HFFc6 (cell line): ENCODE results near the gene EEFSEC. TPM values are rescaled to one million over a fixed set of nuclear protein-coding genes. Genes with fewer than 3 reads are reported as not detected.

Experiments
- DNase-seq: peaks from one replicate; pipeline ENCODE4 v3.0.0-alpha.2; 2018
- H3K27ac Mint-ChIP-seq: 2 replicates; pipeline ENCODE4 v1.8.0; 2020; ENCODE audit warnings: mild to moderate bottlenecking, mixed read lengths
- H3K27me3 Mint-ChIP-seq: 2 replicates; pipeline ENCODE4 v1.8.0; 2021; ENCODE audit warnings: mild to moderate bottlenecking, moderate library complexity, mixed read lengths; ENCODE audit not compliant: insufficient read depth
- H3K36me3 Mint-ChIP-seq: 2 replicates; pipeline ENCODE4 v1.8.0; 2021; ENCODE audit warnings: low read depth, mixed read lengths
- H3K4me1 Mint-ChIP-seq: 2 replicates; pipeline ENCODE4 v1.8.0; 2020; ENCODE audit warnings: low read depth, mixed read lengths
- H3K4me3 Mint-ChIP-seq: 2 replicates; pipeline ENCODE4 v1.8.0; 2020; ENCODE audit warnings: mild to moderate bottlenecking, moderate library complexity, mixed read lengths
- H3K9me3 Mint-ChIP-seq: 2 replicates; pipeline ENCODE4 v1.8.0; 2020; ENCODE audit warnings: mild to moderate bottlenecking, mixed read lengths
- total RNA-seq, 6 experiments: library from RNA; stranded (reverse); fragmentation: NEBNext Ultra II Directional; extraction: Animal tissue kit (Norgen Biotek cat#: 25700); gene quantifications; 2 replicates in 1 of 6; 3 replicates in 5 of 6; pipeline ENCODE4 v1.2.3, GENCODE V29; 2021
- TF ChIP-seq, protein P1 (sequence below): fragments of 200-600 bp; sonication (generic); IDR thresholded peaks from 2 replicates; pipeline ENCODE4 v1.5.0; 2021; ENCODE audit warnings: antibody characterized with exemption, mild to moderate bottlenecking

EEFSEC gene
- total RNA-seq, 6 experiments from 2014 or later = 8.2 to 11.6 (median 11.0) TPM

DNA sequence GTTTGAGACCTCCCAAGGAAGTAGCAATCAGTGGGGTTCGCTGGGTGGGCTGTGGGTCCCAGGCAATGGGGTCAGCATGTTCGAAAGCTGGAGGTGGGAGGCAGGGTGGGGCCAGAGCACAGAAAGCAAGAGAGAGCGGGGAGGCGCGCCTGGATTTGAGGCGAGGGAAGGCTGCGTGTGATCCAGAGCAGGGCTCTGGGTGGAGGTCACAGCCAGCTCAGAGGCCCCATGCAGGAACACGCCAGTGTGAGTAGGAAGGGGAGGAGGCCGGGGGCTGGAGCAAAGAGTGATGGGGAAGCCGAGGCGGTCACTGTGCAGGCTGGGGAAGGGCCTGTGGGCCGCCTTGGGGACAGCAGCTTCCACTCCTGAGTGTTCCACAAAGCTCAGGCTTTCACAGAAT is 304.7 kb downstream of the EEFSEC start:
- H3K4me3 Mint-ChIP-seq = no peak overlapping the region
- no peak for DNase-seq
- H3K9me3 Mint-ChIP-seq = no peaks in the 10 kb centered on the region
- no peaks in the 10 kb centered on the region; the same call in 1 of the 2 replicates for H3K36me3 Mint-ChIP-seq
- H3K4me1 Mint-ChIP-seq = no peaks in the 10 kb centered on the region
- H3K27me3 Mint-ChIP-seq = peaks cover 42% of the 10 kb centered on the region
- no peak overlapping the region for H3K27ac Mint-ChIP-seq
- TF ChIP-seq, protein P1, sequence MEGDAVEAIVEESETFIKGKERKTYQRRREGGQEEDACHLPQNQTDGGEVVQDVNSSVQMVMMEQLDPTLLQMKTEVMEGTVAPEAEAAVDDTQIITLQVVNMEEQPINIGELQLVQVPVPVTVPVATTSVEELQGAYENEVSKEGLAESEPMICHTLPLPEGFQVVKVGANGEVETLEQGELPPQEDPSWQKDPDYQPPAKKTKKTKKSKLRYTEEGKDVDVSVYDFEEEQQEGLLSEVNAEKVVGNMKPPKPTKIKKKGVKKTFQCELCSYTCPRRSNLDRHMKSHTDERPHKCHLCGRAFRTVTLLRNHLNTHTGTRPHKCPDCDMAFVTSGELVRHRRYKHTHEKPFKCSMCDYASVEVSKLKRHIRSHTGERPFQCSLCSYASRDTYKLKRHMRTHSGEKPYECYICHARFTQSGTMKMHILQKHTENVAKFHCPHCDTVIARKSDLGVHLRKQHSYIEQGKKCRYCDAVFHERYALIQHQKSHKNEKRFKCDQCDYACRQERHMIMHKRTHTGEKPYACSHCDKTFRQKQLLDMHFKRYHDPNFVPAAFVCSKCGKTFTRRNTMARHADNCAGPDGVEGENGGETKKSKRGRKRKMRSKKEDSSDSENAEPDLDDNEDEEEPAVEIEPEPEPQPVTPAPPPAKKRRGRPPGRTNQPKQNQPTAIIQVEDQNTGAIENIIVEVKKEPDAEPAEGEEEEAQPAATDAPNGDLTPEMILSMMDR = no peak

Other genes with a start within 250 kb of the EEFSEC start
- gene KBTBD12, start 238.2 kb upstream of the EEFSEC start, total RNA-seq = not detected
- gene SEC61A1, start 101.0 kb upstream of the EEFSEC start, total RNA-seq = 100 to 1,000 TPM; 497 to 608 (median 536) TPM
- gene RUVBL1, start 29.7 kb upstream of the EEFSEC start, total RNA-seq = 10 to 100 TPM; 61.2 to 75.4 (median 69.2) TPM